GM19455 (cell line): ENCODE results near the gene TRMT13.

Source experiments
- ATAC-seq: cut with Tn5 transposase; IDR thresholded peaks from one replicate; pipeline ENCODE4 v1.9.1; 2021; ENCODE audit not compliant: unreplicated experiment

Gene TRMT13

GRCh38 chr1:100132566-100133477, at the start of gene TRMT13, which contains the start of gene SASS6:
TSS of gene TRMT13 (plus strand) at chr1:100133163. CDS start at chr1:100133169, 6 bp downstream.
TSS of gene SASS6 (minus strand) at chr1:100132930. CDS start at chr1:100132814, 116 bp downstream.
- ATAC-seq: peak; percentile 90

GRCh38 chr1:100087396-100087795, 45.6 kb upstream of the TRMT13 start:
- ATAC-seq: no peak

- ATAC-seq: no peak
These were observed 43.9 kb upstream of the TRMT13 start for GRCh38 chr1:100089082-100089481.

- no peak for ATAC-seq
These were observed 42.5 kb upstream of the TRMT13 start for GRCh38 chr1:100090471-100090870.

- no peak for ATAC-seq
These were observed 32.8 kb upstream of the TRMT13 start for GRCh38 chr1:100100202-100100601.

GRCh38 chr1:100101564-100101963, 31.4 kb upstream of the TRMT13 start:
- ATAC-seq: no peak

- ATAC-seq: no peak
These were observed 25.3 kb upstream of the TRMT13 start for GRCh38 chr1:100107696-100108095.

GRCh38 chr1:100109554-100110066, 23.4 kb upstream of the TRMT13 start:
- ATAC-seq: no peak

- no peak for ATAC-seq
These were observed 17.4 kb upstream of the TRMT13 start for GRCh38 chr1:100115524-100115923.

GRCh38 chr1:100122177-100122576, 10.8 kb upstream of the TRMT13 start:
- ATAC-seq: no peak

GRCh38 chr1:100127226-100127625, 5.7 kb upstream of the TRMT13 start:
- ATAC-seq: no peak

- no peak for ATAC-seq
These were observed 2.3 kb upstream of the TRMT13 start for GRCh38 chr1:100130552-100131077.

GRCh38 chr1:100131623-100132022, 1.3 kb upstream of the TRMT13 start:
- ATAC-seq: no peak

- no peak for ATAC-seq
These were observed 1.9 kb downstream of the TRMT13 start for GRCh38 chr1:100134872-100135271.

- no peak for ATAC-seq
These were observed 4.6 kb downstream of the TRMT13 start for GRCh38 chr1:100137602-100138001.

- ATAC-seq: no peak
These were observed 8.2 kb downstream of the TRMT13 start for GRCh38 chr1:100141192-100141591.

- no peak for ATAC-seq
These were observed 9.4 kb downstream of the TRMT13 start for GRCh38 chr1:100142343-100142742.

GRCh38 chr1:100145116-100145515, 12.2 kb downstream of the TRMT13 start:
- ATAC-seq: no peak

- no peak for ATAC-seq
These were observed 14.0 kb downstream of the TRMT13 start for GRCh38 chr1:100146958-100147357.

- ATAC-seq: no peak
These were observed 14.9 kb downstream of the TRMT13 start for GRCh38 chr1:100147875-100148274.

- ATAC-seq: no peak
These were observed 18.7 kb downstream of the TRMT13 start for GRCh38 chr1:100151679-100152078.

GRCh38 chr1:100152271-100152670, 19.3 kb downstream of the TRMT13 start:
- peak; percentile 84 for ATAC-seq
